GM19025 (cell line): Measurements from ENCODE around the gene STAC3.

Experiments
- ATAC-seq: cut with Tn5 transposase; IDR thresholded peaks from one replicate; pipeline ENCODE4 v1.9.1; 2021; ENCODE audit warnings: mild to moderate bottlenecking, low read depth, moderate library complexity; ENCODE audit not compliant: unreplicated experiment

STAC3 gene

GRCh38 chr12:57236925-57237595 is 13.9 kb downstream of the STAC3 start:
- no peak for ATAC-seq

GRCh38 chr12:57236201-57236924 is 14.6 kb downstream of the STAC3 start:
- ATAC-seq = no peak

GRCh38 chr12:57235728-57236131 is 15.3 kb downstream of the STAC3 start:
- no peak for ATAC-seq

- ATAC-seq = no peak
Measured at GRCh38 chr12:57235017-57235727, 15.8 kb downstream of the STAC3 start.

- no peak for ATAC-seq
Measured at GRCh38 chr12:57234571-57235016, 16.4 kb downstream of the STAC3 start.

- ATAC-seq = no peak
Measured at GRCh38 chr12:57234233-57234570, 16.8 kb downstream of the STAC3 start.

- ATAC-seq = no peak
Measured at GRCh38 chr12:57233357-57234232, 17.4 kb downstream of the STAC3 start.

GRCh38 chr12:57232156-57232756 is 18.7 kb downstream of the STAC3 start:
- no peak for ATAC-seq

- ATAC-seq = no peak
Measured at GRCh38 chr12:57231276-57232021, 19.5 kb downstream of the STAC3 start.

- no peak for ATAC-seq
Measured at GRCh38 chr12:57230381-57231155, 20.4 kb downstream of the STAC3 start.

- peak; percentile 39 for ATAC-seq
Measured at GRCh38 chr12:57229634-57230380, 21.2 kb downstream of the STAC3 start, which contains the start of gene SHMT2. TSS of gene SHMT2 (plus strand) at chr12:57229711. CDS start at chr12:57229779, 68 bp downstream.

- peak; percentile 10 for ATAC-seq
Measured at GRCh38 chr12:57229046-57229633, 21.8 kb downstream of the STAC3 start.

GRCh38 chr12:57227315-57228115 is 23.5 kb downstream of the STAC3 start:
- no peak for ATAC-seq

- ATAC-seq = no peak
Measured at GRCh38 chr12:57226588-57227314, 24.2 kb downstream of the STAC3 start.

GRCh38 chr12:57225680-57226210 is 25.2 kb downstream of the STAC3 start:
- ATAC-seq = no peak
